Cardiac fibroblast (primary cell): ENCODE results near the gene MAGI2.

Experiments used
- DNase-seq, 2 donors: peaks; one replicate each; pipeline versions ENCODE4 v3.0.0 to v3.0.0-alpha.2; 2010; ENCODE audit warnings: low read depth in 2 of 2
- H3K4me3 ChIP-seq, 2 donors: replicated peaks in 1 of 2; 1 replicate in 1 of 2; 2 replicates in 1 of 2; pipeline ENCODE4 v1.5.1; 2011; ENCODE audit warnings: low read depth in 2 of 2, low read length in 2 of 2, mild to moderate bottlenecking in 2 of 2, moderate library complexity in 1 of 2
- TF ChIP-seq, protein P1 (sequence below): IDR thresholded peaks from one replicate; pipeline ENCODE4 v1.5.1; 2011; ENCODE audit warnings: low read depth, mild to moderate bottlenecking, low read length, inconsistent platforms

Gene MAGI2

GRCh38 chr7:78055001-78055573 is 1398.4 kb downstream of the MAGI2 start:
- no peak for DNase-seq
- no peak overlapping the region for H3K4me3 ChIP-seq
- TF ChIP-seq, protein P1, sequence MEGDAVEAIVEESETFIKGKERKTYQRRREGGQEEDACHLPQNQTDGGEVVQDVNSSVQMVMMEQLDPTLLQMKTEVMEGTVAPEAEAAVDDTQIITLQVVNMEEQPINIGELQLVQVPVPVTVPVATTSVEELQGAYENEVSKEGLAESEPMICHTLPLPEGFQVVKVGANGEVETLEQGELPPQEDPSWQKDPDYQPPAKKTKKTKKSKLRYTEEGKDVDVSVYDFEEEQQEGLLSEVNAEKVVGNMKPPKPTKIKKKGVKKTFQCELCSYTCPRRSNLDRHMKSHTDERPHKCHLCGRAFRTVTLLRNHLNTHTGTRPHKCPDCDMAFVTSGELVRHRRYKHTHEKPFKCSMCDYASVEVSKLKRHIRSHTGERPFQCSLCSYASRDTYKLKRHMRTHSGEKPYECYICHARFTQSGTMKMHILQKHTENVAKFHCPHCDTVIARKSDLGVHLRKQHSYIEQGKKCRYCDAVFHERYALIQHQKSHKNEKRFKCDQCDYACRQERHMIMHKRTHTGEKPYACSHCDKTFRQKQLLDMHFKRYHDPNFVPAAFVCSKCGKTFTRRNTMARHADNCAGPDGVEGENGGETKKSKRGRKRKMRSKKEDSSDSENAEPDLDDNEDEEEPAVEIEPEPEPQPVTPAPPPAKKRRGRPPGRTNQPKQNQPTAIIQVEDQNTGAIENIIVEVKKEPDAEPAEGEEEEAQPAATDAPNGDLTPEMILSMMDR, result no peak

DNA sequence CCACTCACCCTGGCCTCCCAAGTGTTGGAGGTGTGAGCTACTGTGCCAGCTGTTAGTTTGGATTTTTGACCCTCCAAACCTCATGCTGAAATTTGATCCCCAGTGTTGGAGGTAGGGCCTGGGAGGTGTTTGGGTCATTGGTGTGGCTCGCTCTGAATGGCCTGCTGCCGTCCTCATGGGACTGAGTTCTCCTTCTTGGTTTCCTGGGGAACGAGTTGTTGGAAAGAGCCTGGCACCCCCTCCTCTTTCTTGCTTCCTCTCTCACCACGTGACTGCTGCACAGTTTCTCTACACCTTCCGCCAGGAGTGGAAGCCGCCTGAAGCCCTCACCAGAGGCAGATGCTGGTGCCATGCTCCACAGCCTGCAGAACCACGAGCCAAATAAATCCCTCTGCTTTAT is 1401.4 kb downstream of the MAGI2 start:
- TF ChIP-seq, protein P1, result no peak
- no peak overlapping the region for H3K4me3 ChIP-seq
- DNase-seq, result no peak

GRCh38 chr7:78047800-78048199 is 1405.7 kb downstream of the MAGI2 start:
- H3K4me3 ChIP-seq, result no peak overlapping the region
- TF ChIP-seq, protein P1, result no peak
- DNase-seq, result no peak

DNA sequence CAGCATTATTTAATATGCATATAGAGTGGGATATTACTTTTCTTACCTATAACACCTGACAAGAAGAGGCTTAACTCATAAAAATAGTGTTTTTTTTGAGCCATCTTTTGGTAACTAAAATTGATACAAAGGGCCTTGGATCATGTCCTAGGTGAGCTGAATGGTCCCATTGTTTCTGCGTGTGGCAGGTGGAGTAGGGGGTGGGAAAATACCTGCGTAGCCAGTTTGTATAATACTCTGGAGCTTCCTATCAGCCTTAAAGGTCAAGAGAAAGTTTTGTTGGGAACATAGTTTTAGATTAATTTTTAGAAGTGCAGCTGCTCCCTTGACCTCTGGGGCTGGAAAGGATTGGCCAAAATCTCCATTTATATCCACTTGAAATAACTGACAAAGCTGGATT is 1410.3 kb downstream of the MAGI2 start:
- TF ChIP-seq, protein P1, result no peak
- DNase-seq, result no peak
- no peak overlapping the region for H3K4me3 ChIP-seq

GRCh38 chr7:78041423-78041822 is 1412.0 kb downstream of the MAGI2 start:
- no peak for DNase-seq
- no peak overlapping the region for H3K4me3 ChIP-seq
- TF ChIP-seq, protein P1, result no peak

DNA sequence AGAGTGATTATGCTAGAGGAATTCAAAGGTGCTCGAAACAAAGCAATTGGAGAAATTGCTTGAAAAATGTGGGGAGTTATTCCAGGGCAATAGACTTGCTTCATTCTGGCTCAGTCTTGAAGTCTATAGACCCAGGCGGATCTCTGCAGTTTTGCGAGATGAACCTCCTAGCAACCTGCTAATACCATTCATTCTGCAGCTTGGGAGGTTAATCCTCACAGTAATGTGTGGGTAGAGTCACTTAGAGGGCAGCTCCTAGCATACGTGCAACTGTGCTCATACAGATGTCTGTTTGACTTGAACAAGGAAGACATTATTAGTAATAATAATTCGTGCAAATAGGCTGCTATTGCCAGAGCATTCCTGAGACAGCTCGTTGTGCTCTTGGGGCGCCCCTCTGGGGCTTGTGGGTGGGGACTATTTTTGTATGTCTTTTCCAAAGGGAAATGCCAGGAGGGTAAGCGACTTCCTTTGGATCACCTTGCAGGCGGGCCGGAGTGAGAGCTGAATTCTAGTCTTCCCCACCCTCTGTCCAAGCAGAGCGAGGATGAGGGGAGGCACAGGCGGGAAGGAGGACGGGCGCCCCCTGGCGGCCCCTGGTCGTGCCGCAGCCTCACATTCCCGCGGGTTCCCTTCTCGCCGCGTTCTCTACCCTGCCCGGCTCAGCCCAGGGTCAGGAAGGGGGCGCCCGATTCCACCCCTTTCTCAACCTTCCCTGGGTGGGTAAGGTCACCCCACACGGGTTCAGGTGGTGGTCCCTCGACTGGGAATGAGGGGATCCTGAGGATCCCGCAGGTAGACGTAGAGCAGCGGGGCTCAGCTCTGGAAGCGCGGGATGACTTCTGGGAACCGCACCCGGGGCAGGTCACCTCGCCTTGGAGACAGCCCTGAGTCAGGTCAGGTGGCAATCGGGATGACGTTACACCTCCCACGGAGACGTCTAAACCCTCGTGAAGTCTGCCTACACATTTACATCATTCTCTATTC is 1413.4 kb downstream of the MAGI2 start:
- DNase-seq, result peak; percentile 18 to 30

More for the DNA sequence above, 1413.4 kb downstream of the MAGI2 start:
- no peak overlapping the region for H3K4me3 ChIP-seq
- TF ChIP-seq, protein P1, result peak; percentile 71
